Spleen (tissue), 11 donors: ENCODE data around the gene MYLK3. TPM values are rescaled to one million over a fixed set of nuclear protein-coding genes. Genes with fewer than 3 reads are reported as not detected.
A peak's percentile ranks its signal among the peaks of the same experiment; 100 is the strongest.

Experiments used
- DNase-seq: peaks from one replicate; pipeline ENCODE4 v3.0.0-alpha.2; 2020
- H3K27ac ChIP-seq, 8 donors: fragments of 200-600 bp; sonication (generic) in 7 of 8; 1 replicate in 4 of 8; 2 replicates in 4 of 8; pipeline versions ENCODE4 v1.5.0 to v1.8.0; 2016 to 2021; ENCODE audit warnings: inconsistent platforms in 4 of 8, mild to moderate bottlenecking in 4 of 8, moderate library complexity in 1 of 8
- H3K27me3 ChIP-seq, 7 donors: fragments of 200-600 bp; sonication (generic) in 6 of 7; replicated peaks in 1 of 7; 1 replicate in 4 of 7; 2 replicates in 3 of 7; pipeline versions ENCODE4 v1.5.0 to v1.8.0; 2016 to 2021; ENCODE audit warnings: inconsistent platforms in 3 of 7, mild to moderate bottlenecking in 1 of 7
- H3K36me3 ChIP-seq, 6 donors: fragments of 200-600 bp; sonication (generic) in 5 of 6; 1 replicate in 4 of 6; 2 replicates in 2 of 6; pipeline versions ENCODE4 v1.5.0 to v1.8.0; 2016 to 2021; ENCODE audit warnings: inconsistent platforms in 2 of 6
- H3K4me1 ChIP-seq, 6 donors: fragments of 200-600 bp; sonication (generic) in 5 of 6; 1 replicate in 3 of 6; 2 replicates in 3 of 6; pipeline versions ENCODE4 v1.5.0 to v1.8.0; 2016 to 2021; ENCODE audit warnings: inconsistent platforms in 3 of 6
- H3K4me3 ChIP-seq, 8 donors: fragments of 200-600 bp; sonication (generic) in 7 of 8; 1 replicate in 4 of 8; 2 replicates in 4 of 8; pipeline versions ENCODE4 v1.5.0 to v1.8.0; 2016 to 2021; ENCODE audit warnings: inconsistent platforms in 4 of 8, mild to moderate bottlenecking in 4 of 8, moderate library complexity in 2 of 8
- H3K9me3 ChIP-seq, 8 donors: fragments of 200-600 bp; sonication (generic) in 7 of 8; 1 replicate in 4 of 8; 2 replicates in 4 of 8; pipeline versions ENCODE4 v1.5.0 to v1.8.0; 2016 to 2021; ENCODE audit warnings: inconsistent platforms in 4 of 8
- CTCF ChIP-seq, 11 experiments: fragments of 200-600 bp in 7 of 11; fragments of 450-650 bp in 4 of 11; sonication (generic) in 4 of 11; IDR thresholded peaks in 8 of 11; conservative IDR thresholded peaks in 3 of 11; 1 replicate in 7 of 11; 2 replicates in 4 of 11; pipeline versions ENCODE4 v1.4.0 to v1.8.0; 2016 to 2021; ENCODE audit warnings: antibody characterized with exemption in 11 of 11, inconsistent platforms in 4 of 11, mild to moderate bottlenecking in 1 of 11
- POLR2A ChIP-seq, 3 donors: fragments of 450-650 bp; IDR thresholded peaks; one replicate each; pipeline ENCODE4 v1.5.1; 2017; ENCODE audit warnings: antibody characterized with exemption in 3 of 3, mild to moderate bottlenecking in 1 of 3
- POLR2AphosphoS5 ChIP-seq, 3 donors: sonication (generic); formaldehyde crosslinking; IDR thresholded peaks; one replicate each; pipeline ENCODE4 v1.5.1; 2017; ENCODE audit warnings: antibody characterized with exemption in 3 of 3
- WGBS, 5 donors: extraction: QIAGEN DNeasy Blood & Tissue Kit in 3 of 5; methylation state at CpG; one replicate each; pipeline versions ENCODE4 v1.1.5 to v1.1.7; 2013 to 2018; 5-methylcytosine and 5-hydroxymethylcytosine counted together
- intact Hi-C: fragments of 100-400 bp; cut with DNase I; formaldehyde crosslinking; loops from one replicate; pipeline ENCODE4 v1.15.0; 2023; ENCODE audit warnings: low total_unique reads
- polyA plus RNA-seq, 3 donors: library from polyadenylated mRNA; stranded (reverse); fragments of 200-250 nt; gene quantifications; one replicate each; pipeline ENCODE4 v1.2.1, GENCODE V29; 2013
- total RNA-seq, 7 donors: library from RNA; depleted of rRNA in 3 of 7; stranded (reverse); fragments of >200 nt in 3 of 7; fragmentation: NEBNext Ultra II Directional in 4 of 7; extraction: Animal tissue kit (Norgen Biotek cat#: 25700) in 4 of 7; gene quantifications; one replicate each; pipeline versions ENCODE4 v1.1.0 to v1.2.1, GENCODE V29; 2016 to 2021
- donor health status: healthy with polysubstance abuse.
- donor health status: DM: no; HTN: no; CAD: no; lungs with moderate emphysema.
- donor health status: DM: no; HTN: no; CAD: no.
- donor health status: Bipolar disorder and iron deficiency.
- donor health status: healthy.
- donor health status: DM: no; HTN: no; CAD: no.
- donor health status: DM: yes; HTN: yes; CAD: no.

MYLK3 gene
- total and polyA plus RNA-seq, 10 donors = 0.03 to 2.4 (median 0.25) TPM; not detected in 1

DNA sequence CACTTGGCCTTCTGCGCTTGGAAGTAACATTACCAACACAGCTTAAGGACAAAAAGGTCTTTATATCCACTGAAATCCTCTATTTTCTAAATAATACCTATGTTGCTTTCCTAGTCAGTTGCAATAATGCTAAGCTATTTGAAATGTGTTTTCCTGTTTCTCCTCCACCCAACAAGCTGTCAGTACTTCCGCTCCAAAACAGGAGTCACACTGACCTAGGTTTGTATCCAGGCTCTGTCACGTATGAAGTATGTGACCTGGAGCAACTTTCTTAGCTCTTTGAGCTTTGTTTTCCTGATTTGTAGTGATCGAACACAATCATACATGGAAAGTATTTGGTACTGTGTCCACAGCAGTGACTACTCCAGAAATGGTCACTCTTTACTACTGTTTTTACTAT, 24.3 kb upstream of the MYLK3 start:
- no peak for TF ChIP-seq POLR2A (IDR thresholded peaks at IDR 0.05)
- no peak for TF ChIP-seq CTCF (IDR thresholded peaks at IDR 0.05 in 8 of 11, conservative IDR thresholded peaks at IDR 0.05 in 3 of 11)
- no peak for TF ChIP-seq POLR2AphosphoS5 (IDR thresholded peaks at IDR 0.05)
- DNase-seq = no peak
- WGBS, 5 donors = 80 to 93% (median 86%) methylated on average over 4 of the region's 4 CpGs
- intact Hi-C loops = no loop called here
- no peaks in the 10 kb centered on the region for H3K36me3 ChIP-seq
- H3K9me3 ChIP-seq = no peaks in the 10 kb centered on the region
- no peak overlapping the region for H3K4me3 ChIP-seq
- no peaks in the 10 kb centered on the region for H3K27me3 ChIP-seq
- peaks cover 0 to 7% (median 0%) of the 10 kb centered on the region in 6 donors for H3K4me1 ChIP-seq
- no peak overlapping the region for H3K27ac ChIP-seq

- intact Hi-C loops = no loop called here
- peak; percentile 22 for DNase-seq
- 82 to 94% (median 89%) methylated on average over 8 of the region's 8 CpGs for WGBS, 5 donors
Observed at GRCh38 chr16:46768809-46769208, 20.7 kb upstream of the MYLK3 start.

DNA sequence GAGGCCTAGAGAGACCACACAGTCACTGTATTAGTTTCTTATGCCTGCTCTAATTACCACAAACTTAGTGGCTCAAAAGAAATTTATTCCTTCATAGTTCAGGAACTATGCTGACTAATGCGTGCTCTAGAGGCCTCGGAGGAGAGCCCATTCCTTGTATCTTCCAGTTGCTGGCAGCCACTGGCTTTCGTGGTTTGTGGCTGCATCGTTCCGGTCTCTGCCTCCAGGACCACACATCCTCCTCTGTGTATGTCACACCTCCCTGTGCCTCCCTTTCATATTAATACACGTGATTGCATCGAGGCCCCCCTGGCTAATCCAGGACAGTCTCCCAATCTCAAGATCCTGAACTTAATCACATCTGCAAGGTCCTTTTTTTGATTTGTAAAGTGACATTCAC, 16.9 kb upstream of the MYLK3 start:
- H3K4me3 ChIP-seq = no peak overlapping the region
- peak; percentile 38 for DNase-seq
- H3K9me3 ChIP-seq = no peaks in the 10 kb centered on the region
- no peak for TF ChIP-seq POLR2A (IDR thresholded peaks at IDR 0.05)
- TF ChIP-seq CTCF (IDR thresholded peaks at IDR 0.05 in 8 of 11, conservative IDR thresholded peaks at IDR 0.05 in 3 of 11) = no peak
- no peak for TF ChIP-seq POLR2AphosphoS5 (IDR thresholded peaks at IDR 0.05)
- H3K27ac ChIP-seq = no peak overlapping the region
- WGBS, 5 donors = 25 to 49% (median 40%) methylated on average over 7 of the region's 7 CpGs
- intact Hi-C loops = no loop called here
- no peaks in the 10 kb centered on the region for H3K27me3 ChIP-seq
- H3K36me3 ChIP-seq = no peaks in the 10 kb centered on the region
- peaks cover 0 to 6% (median 0%) of the 10 kb centered on the region in 6 donors for H3K4me1 ChIP-seq

More at GRCh38 chr16:46768809-46769208, 20.7 kb upstream of the MYLK3 start:
- TF ChIP-seq CTCF (IDR thresholded peaks at IDR 0.05 in 8 of 11, conservative IDR thresholded peaks at IDR 0.05 in 3 of 11) = no peak
- no peak for TF ChIP-seq POLR2AphosphoS5 (IDR thresholded peaks at IDR 0.05)
- no peaks in the 10 kb centered on the region for H3K27me3 ChIP-seq
- H3K4me1 ChIP-seq = peaks cover 0 to 6% (median 0%) of the 10 kb centered on the region in 6 donors
- no peaks in the 10 kb centered on the region for H3K9me3 ChIP-seq
- no peaks in the 10 kb centered on the region for H3K36me3 ChIP-seq
- no peak overlapping the region for H3K27ac ChIP-seq
- no peak overlapping the region for H3K4me3 ChIP-seq

DNA sequence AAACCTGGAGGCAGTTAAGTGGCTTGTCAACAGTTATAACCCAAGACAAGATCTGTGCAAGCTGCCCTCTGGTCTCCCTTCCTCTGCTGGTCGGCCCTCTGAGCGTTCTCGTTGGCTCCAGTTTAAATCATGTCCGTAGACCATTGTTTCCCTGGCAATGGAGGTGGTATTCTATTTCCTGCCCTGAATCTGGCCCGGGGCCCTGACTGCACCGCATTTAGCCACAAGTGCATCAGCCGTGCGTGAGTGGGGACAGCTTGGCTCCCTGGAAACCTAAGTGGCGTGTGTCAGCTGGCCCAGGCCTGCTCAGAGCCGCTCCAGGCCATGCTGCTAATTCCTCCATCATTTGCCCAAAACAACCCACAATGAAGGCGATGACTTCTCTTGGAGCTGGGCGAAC, 15.0 kb upstream of the MYLK3 start:
- 55 to 76% (median 60%) methylated on average over 6 to 12 of the region's 12 CpGs for WGBS, 5 donors
- H3K4me3 ChIP-seq = no peak overlapping the region
- DNase-seq = peak; percentile 67
- no peaks in the 10 kb centered on the region for H3K9me3 ChIP-seq
- peaks cover 0 to 6% (median 0%) of the 10 kb centered on the region in 6 donors for H3K4me1 ChIP-seq
- H3K36me3 ChIP-seq = no peaks in the 10 kb centered on the region
- peaks cover 0 to 3% (median 0%) of the 10 kb centered on the region in 7 donors for H3K27me3 ChIP-seq
- intact Hi-C loops = no loop called here
- H3K27ac ChIP-seq = no peak overlapping the region
- TF ChIP-seq CTCF (IDR thresholded peaks at IDR 0.05 in 8 of 11, conservative IDR thresholded peaks at IDR 0.05 in 3 of 11) (no peak), POLR2AphosphoS5 (IDR thresholded peaks at IDR 0.05) (no peak), POLR2A (IDR thresholded peaks at IDR 0.05) (no peak)
